ENCODE data around the gene BHLHE40.

BHLHE40 gene

DNA sequence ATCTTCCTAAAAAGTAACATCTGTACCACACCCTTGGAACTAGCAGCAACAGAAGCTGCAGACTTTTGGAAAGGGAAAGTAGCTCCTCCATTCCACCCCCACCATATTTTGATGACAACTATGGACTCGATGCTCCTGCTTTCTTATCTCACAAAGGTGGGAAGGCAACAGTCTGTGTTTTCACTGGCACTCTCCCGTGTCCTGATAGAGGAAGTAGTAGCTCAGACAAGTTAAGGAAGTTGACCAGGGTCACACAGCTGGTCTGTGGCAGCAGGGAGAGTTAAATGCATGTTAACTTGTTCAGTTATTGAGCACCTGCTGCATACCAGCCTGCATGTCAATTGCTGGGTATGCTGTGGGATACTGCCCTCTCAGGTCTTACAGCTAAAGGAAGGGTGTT, 33.1 kb downstream of the BHLHE40 start:
- TF ChIP-seq POLR2AphosphoS5 (IDR thresholded peaks at IDR 0.05; ENCODE audit: low read depth, low read length) (no peak), TAF1 (IDR thresholded peaks at IDR 0.05; ENCODE audit: borderline replicate concordance, insufficient read depth, low read length) (no peak), FOXP2 (optimal IDR thresholded peaks at IDR 0.05; ENCODE audit: borderline replicate concordance, extremely low read depth, extremely low read length, insufficient read depth) (no peak), SIN3A (IDR thresholded peaks at IDR 0.05; ENCODE audit: borderline replicate concordance, insufficient read depth, low read length) (no peak)
- TF ChIP-seq, protein P1, sequence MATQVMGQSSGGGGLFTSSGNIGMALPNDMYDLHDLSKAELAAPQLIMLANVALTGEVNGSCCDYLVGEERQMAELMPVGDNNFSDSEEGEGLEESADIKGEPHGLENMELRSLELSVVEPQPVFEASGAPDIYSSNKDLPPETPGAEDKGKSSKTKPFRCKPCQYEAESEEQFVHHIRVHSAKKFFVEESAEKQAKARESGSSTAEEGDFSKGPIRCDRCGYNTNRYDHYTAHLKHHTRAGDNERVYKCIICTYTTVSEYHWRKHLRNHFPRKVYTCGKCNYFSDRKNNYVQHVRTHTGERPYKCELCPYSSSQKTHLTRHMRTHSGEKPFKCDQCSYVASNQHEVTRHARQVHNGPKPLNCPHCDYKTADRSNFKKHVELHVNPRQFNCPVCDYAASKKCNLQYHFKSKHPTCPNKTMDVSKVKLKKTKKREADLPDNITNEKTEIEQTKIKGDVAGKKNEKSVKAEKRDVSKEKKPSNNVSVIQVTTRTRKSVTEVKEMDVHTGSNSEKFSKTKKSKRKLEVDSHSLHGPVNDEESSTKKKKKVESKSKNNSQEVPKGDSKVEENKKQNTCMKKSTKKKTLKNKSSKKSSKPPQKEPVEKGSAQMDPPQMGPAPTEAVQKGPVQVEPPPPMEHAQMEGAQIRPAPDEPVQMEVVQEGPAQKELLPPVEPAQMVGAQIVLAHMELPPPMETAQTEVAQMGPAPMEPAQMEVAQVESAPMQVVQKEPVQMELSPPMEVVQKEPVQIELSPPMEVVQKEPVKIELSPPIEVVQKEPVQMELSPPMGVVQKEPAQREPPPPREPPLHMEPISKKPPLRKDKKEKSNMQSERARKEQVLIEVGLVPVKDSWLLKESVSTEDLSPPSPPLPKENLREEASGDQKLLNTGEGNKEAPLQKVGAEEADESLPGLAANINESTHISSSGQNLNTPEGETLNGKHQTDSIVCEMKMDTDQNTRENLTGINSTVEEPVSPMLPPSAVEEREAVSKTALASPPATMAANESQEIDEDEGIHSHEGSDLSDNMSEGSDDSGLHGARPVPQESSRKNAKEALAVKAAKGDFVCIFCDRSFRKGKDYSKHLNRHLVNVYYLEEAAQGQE (IDR thresholded peaks at IDR 0.05; ENCODE audit: insufficient read depth in 1 of 2, low read depth in 2 of 2, low read length in 2 of 2), result no peak

DNA sequence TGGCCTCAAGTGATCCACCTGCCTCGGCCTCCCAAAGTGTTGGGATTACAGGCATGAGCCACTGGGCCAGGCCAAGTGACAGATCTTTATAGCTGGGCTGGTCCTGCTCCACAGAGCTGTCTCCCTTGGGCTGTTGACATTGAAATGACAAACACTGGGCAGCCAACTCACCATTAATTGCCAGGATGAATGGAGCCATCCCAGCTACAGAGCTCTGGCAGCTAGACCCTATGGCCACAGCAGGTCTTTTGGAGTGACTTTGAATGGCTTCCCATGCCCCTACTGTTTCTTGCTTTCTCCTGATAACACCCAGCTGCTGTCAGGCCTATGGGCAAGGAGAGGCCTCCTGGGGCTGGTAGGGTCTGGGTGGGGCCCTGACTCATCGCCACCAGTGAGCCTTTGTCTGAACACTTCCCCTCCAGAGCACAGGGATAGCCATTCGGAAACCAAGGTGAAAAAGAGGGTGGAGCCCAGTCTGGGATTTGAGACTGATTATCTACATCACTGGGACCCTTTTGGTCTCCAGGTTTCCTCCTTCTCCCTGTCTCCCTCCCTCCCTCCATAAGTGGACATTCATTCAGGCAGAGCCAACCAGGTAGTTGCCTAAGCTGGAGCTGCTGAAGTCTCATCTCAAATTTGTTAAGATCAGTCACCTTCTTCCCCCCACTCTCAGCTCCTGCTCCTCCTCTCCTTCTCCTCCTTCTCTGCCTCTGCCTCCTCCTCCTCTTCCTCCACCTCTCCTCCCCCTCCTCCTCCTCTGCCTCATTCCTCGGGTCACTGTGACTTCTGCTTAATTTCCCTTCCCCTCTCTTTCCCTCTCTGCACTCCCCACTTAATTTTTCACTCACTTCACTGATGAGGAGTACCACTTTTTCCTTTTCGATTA, 34.0 kb downstream of the BHLHE40 start:
- TF ChIP-seq, protein P1 (IDR thresholded peaks at IDR 0.05; ENCODE audit: insufficient read depth in 1 of 2, low read depth in 2 of 2, low read length in 2 of 2), result no peak
- TF ChIP-seq SIN3A (IDR thresholded peaks at IDR 0.05; ENCODE audit: borderline replicate concordance, insufficient read depth, low read length) (no peak), FOXP2 (optimal IDR thresholded peaks at IDR 0.05; ENCODE audit: borderline replicate concordance, extremely low read depth, extremely low read length, insufficient read depth) (no peak), TAF1 (IDR thresholded peaks at IDR 0.05; ENCODE audit: borderline replicate concordance, insufficient read depth, low read length) (no peak), POLR2AphosphoS5 (IDR thresholded peaks at IDR 0.05; ENCODE audit: low read depth, low read length) (no peak)

DNA sequence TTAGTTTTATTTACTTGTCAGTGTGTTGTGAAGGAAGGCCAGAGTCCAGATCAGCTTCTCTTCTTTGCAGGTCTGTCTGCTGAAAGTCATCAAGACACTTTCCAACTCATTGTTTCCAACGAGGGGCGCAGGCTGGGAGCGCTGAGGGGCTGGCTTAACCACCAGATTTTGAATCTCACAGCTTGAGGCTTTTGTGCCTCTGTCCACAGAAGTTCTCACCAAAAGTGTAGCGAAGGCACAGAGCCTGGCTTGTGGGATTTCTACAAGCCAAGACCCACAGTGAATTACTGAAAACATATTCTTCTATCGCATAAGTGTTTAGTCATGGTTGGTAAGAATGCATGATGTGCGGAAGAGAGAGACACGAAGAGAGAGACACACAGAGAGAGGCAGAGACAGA, 35.2 kb downstream of the BHLHE40 start:
- TF ChIP-seq, protein P1 (IDR thresholded peaks at IDR 0.05; ENCODE audit: insufficient read depth in 1 of 2, low read depth in 2 of 2, low read length in 2 of 2), result no peak
- no peak for TF ChIP-seq POLR2AphosphoS5 (IDR thresholded peaks at IDR 0.05; ENCODE audit: low read depth, low read length)
- no peak for TF ChIP-seq TAF1 (IDR thresholded peaks at IDR 0.05; ENCODE audit: borderline replicate concordance, insufficient read depth, low read length)
- TF ChIP-seq SIN3A (IDR thresholded peaks at IDR 0.05; ENCODE audit: borderline replicate concordance, insufficient read depth, low read length), result no peak
- no peak for TF ChIP-seq FOXP2 (optimal IDR thresholded peaks at IDR 0.05; ENCODE audit: borderline replicate concordance, extremely low read depth, extremely low read length, insufficient read depth)

DNA sequence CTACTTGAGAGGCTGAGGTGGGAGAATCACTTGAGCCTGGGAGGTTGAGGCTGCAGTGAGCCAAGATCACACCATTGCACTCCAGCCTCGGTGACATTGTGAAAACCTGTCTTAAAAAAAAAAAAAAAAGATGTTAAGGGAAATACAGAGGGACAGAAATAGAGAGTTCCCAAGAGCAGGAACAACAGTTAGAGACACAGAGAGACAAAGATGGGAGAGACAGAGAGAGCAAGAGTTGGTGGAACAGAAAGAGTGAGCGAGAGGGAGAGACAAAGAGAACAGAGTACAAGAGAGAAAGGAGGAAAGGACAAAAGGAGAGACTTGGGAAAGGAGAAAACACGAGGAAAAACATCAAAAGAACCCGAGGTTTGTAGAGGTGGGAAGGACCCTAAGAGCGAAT, 35.8 kb downstream of the BHLHE40 start:
- no peak for TF ChIP-seq FOXP2 (optimal IDR thresholded peaks at IDR 0.05; ENCODE audit: borderline replicate concordance, extremely low read depth, extremely low read length, insufficient read depth)
- no peak for TF ChIP-seq TAF1 (IDR thresholded peaks at IDR 0.05; ENCODE audit: borderline replicate concordance, insufficient read depth, low read length)
- TF ChIP-seq, protein P1 (IDR thresholded peaks at IDR 0.05; ENCODE audit: insufficient read depth in 1 of 2, low read depth in 2 of 2, low read length in 2 of 2), result no peak
